ENCODE results near the gene ATAD1. TPM values are rescaled to one million over a fixed set of nuclear protein-coding genes. Genes with fewer than 3 reads are reported as not detected.
A peak's percentile ranks its signal among the peaks of the same experiment; 100 is the strongest.

The ATAD1 gene
- total RNA-seq, 1 experiment from 2014 or later: 48.6 TPM

GRCh38 chr10:87767253-87767652 lies 50.8 kb downstream of the ATAD1 start:
- peak; percentile 80 for DNase-seq (ENCODE audit: low spot score)
- TF ChIP-seq EZH2 (IDR thresholded peaks at IDR 0.05; ENCODE audit: borderline replicate concordance, low read depth, low read length, poor library complexity, severe bottlenecking) (no peak), CTCF (conservative IDR thresholded peaks at IDR 0.05; ENCODE audit: low read depth, low read length) (no peak)
- H3K4me1 ChIP-seq (ENCODE audit: insufficient read depth, low read length, poor library complexity, severe bottlenecking): peaks cover 17% of the 10 kb centered on the region
- H3K27me3 ChIP-seq (replicated peaks; ENCODE audit: insufficient read depth, low read depth, low read length, poor library complexity): no peaks in the 10 kb centered on the region
- H3K4me3 ChIP-seq (ENCODE audit: low read depth, low read length, poor library complexity, severe bottlenecking): no peak overlapping the region
- no peaks in the 10 kb centered on the region for H3K36me3 ChIP-seq (ENCODE audit: insufficient read depth, low read length, poor library complexity, severe bottlenecking)
- no peaks in the 10 kb centered on the region for H3K9me3 ChIP-seq (ENCODE audit: low read depth, low read length, poor library complexity, severe bottlenecking)
- intact Hi-C loops (cut with micrococcal nuclease; ENCODE audit: unreplicated experiment): no loop called here
- BruUV-seq (replicated peaks): no TSS peak
- CTCF ChIA-PET: interaction anchor here (0.6 kb wide), 1 partner anchor 13 kb away, joined by 3 read pairs; no protein-coding TSS in a partner anchor
- H3K27ac ChIP-seq (ENCODE audit: low read depth, low read length, poor library complexity, severe bottlenecking): no peak overlapping the region
- POLR2A ChIA-PET (ENCODE audit: low non-redundant PET): no interaction called here

GRCh38 chr10:87765666-87766376 lies 52.2 kb downstream of the ATAD1 start:
- CTCF ChIA-PET: no interaction called here
- Histone ChIP-seq H3K9me3 (ENCODE audit: low read depth, low read length, poor library complexity, severe bottlenecking) (no peaks in the 10 kb centered on the region), H3K4me1 (ENCODE audit: insufficient read depth, low read length, poor library complexity, severe bottlenecking) (peaks cover 17% of the 10 kb centered on the region), H3K36me3 (ENCODE audit: insufficient read depth, low read length, poor library complexity, severe bottlenecking) (no peaks in the 10 kb centered on the region), H3K27ac (ENCODE audit: low read depth, low read length, poor library complexity, severe bottlenecking) (no peak overlapping the region), H3K27me3 (replicated peaks; ENCODE audit: insufficient read depth, low read depth, low read length, poor library complexity) (no peaks in the 10 kb centered on the region), H3K4me3 (ENCODE audit: low read depth, low read length, poor library complexity, severe bottlenecking) (no peak overlapping the region)
- BruUV-seq (replicated peaks): no TSS peak
- TF ChIP-seq CTCF (conservative IDR thresholded peaks at IDR 0.05; ENCODE audit: low read depth, low read length) (no peak), EZH2 (IDR thresholded peaks at IDR 0.05; ENCODE audit: borderline replicate concordance, low read depth, low read length, poor library complexity, severe bottlenecking) (no peak)
- intact Hi-C loops (cut with micrococcal nuclease; ENCODE audit: unreplicated experiment): no loop called here
- POLR2A ChIA-PET (ENCODE audit: low non-redundant PET): no interaction called here
- no peak for DNase-seq (ENCODE audit: low spot score)

GRCh38 chr10:87764072-87764934 lies 53.7 kb downstream of the ATAD1 start:
- Histone ChIP-seq H3K27ac (ENCODE audit: low read depth, low read length, poor library complexity, severe bottlenecking) (no peak overlapping the region), H3K36me3 (ENCODE audit: insufficient read depth, low read length, poor library complexity, severe bottlenecking) (no peaks in the 10 kb centered on the region), H3K4me1 (ENCODE audit: insufficient read depth, low read length, poor library complexity, severe bottlenecking) (peaks cover 20% of the 10 kb centered on the region), H3K27me3 (replicated peaks; ENCODE audit: insufficient read depth, low read depth, low read length, poor library complexity) (no peaks in the 10 kb centered on the region), H3K4me3 (ENCODE audit: low read depth, low read length, poor library complexity, severe bottlenecking) (no peak overlapping the region), H3K9me3 (ENCODE audit: low read depth, low read length, poor library complexity, severe bottlenecking) (no peaks in the 10 kb centered on the region)
- POLR2A ChIA-PET (ENCODE audit: low non-redundant PET): no interaction called here
- CTCF ChIA-PET: no interaction called here
- BruUV-seq (replicated peaks): no TSS peak
- no peak for DNase-seq (ENCODE audit: low spot score)
- no peak for TF ChIP-seq EZH2 (IDR thresholded peaks at IDR 0.05; ENCODE audit: borderline replicate concordance, low read depth, low read length, poor library complexity, severe bottlenecking)
- no peak for TF ChIP-seq CTCF (conservative IDR thresholded peaks at IDR 0.05; ENCODE audit: low read depth, low read length)
- intact Hi-C loops (cut with micrococcal nuclease; ENCODE audit: unreplicated experiment): no loop called here
